Myocyte (in vitro differentiated cells): Measurements from ENCODE around the gene LRP1. TPM values are rescaled to one million over a fixed set of nuclear protein-coding genes. Genes with fewer than 3 reads are reported as not detected.

Source experiments
- DNase-seq: peaks from one replicate; pipeline ENCODE4 v3.0.0-alpha.2; 2012; ENCODE audit warnings: low read depth
- total RNA-seq: library from RNA; depleted of rRNA; stranded (reverse); fragments of >200 nt; gene quantifications from 2 replicates; pipeline ENCODE4 v1.2.3, GENCODE V29; 2014

Gene LRP1
- total RNA-seq, 1 donor from 2014 or later: 40.0 TPM

GRCh38 chr12:57170927-57171326, 42.6 kb downstream of the LRP1 start:
- DNase-seq: no peak

- no peak for DNase-seq
Measured at GRCh38 chr12:57171668-57172067, 43.4 kb downstream of the LRP1 start.

- peak; percentile 28 for DNase-seq
Measured at GRCh38 chr12:57173089-57173488, 44.8 kb downstream of the LRP1 start.

- DNase-seq: no peak
Measured at GRCh38 chr12:57173683-57174082, 45.4 kb downstream of the LRP1 start.

- peak; percentile 56 for DNase-seq
Measured at GRCh38 chr12:57175428-57176138, 47.3 kb downstream of the LRP1 start.

- DNase-seq: no peak
Measured at GRCh38 chr12:57176139-57176477, 47.8 kb downstream of the LRP1 start.

- DNase-seq: no peak
Measured at GRCh38 chr12:57176846-57177245, 48.6 kb downstream of the LRP1 start.

- no peak for DNase-seq
Measured at GRCh38 chr12:57177354-57177753, 49.1 kb downstream of the LRP1 start.

- no peak for DNase-seq
Measured at GRCh38 chr12:57178213-57178612, 49.9 kb downstream of the LRP1 start.

GRCh38 chr12:57179331-57180086, 51.2 kb downstream of the LRP1 start:
- no peak for DNase-seq

GRCh38 chr12:57180321-57180989, 52.2 kb downstream of the LRP1 start:
- DNase-seq: no peak

- no peak for DNase-seq
Measured at GRCh38 chr12:57181072-57181471, 52.8 kb downstream of the LRP1 start.

GRCh38 chr12:57181561-57182155, 53.4 kb downstream of the LRP1 start:
- no peak for DNase-seq

GRCh38 chr12:57182918-57183575, 54.8 kb downstream of the LRP1 start:
- DNase-seq: peak; percentile 72

- DNase-seq: no peak
Measured at GRCh38 chr12:57183939-57184725, 55.8 kb downstream of the LRP1 start.

GRCh38 chr12:57185403-57185802, 57.1 kb downstream of the LRP1 start:
- no peak for DNase-seq

- DNase-seq: no peak
Measured at GRCh38 chr12:57185906-57186508, 57.7 kb downstream of the LRP1 start.

GRCh38 chr12:57187222-57188089, 59.2 kb downstream of the LRP1 start:
- DNase-seq: no peak

GRCh38 chr12:57188090-57188425, 59.8 kb downstream of the LRP1 start:
- DNase-seq: no peak
